ENCODE data around the gene C1QL1. TPM values are rescaled to one million over a fixed set of nuclear protein-coding genes. Genes with fewer than 3 reads are reported as not detected.

Gene C1QL1
- total RNA-seq, 2 donors from 2014 or later, result 1.6 to 3.6 TPM

GRCh38 chr17:44978807-44979206 is 10.7 kb upstream of the C1QL1 start:
- Histone ChIP-seq H3K36me3 (no peaks in the 10 kb centered on the region), H3K27ac (peak overlapping the region; percentile 68 to 76), H3K4me3 (no peak overlapping the region), H3K27me3 (no peaks in the 10 kb centered on the region), H3K9me3 (no peaks in the 10 kb centered on the region), H3K4me1 (peaks cover 0 to 49% of the 10 kb centered on the region in 2 donors)
- TF ChIP-seq, protein P1, sequence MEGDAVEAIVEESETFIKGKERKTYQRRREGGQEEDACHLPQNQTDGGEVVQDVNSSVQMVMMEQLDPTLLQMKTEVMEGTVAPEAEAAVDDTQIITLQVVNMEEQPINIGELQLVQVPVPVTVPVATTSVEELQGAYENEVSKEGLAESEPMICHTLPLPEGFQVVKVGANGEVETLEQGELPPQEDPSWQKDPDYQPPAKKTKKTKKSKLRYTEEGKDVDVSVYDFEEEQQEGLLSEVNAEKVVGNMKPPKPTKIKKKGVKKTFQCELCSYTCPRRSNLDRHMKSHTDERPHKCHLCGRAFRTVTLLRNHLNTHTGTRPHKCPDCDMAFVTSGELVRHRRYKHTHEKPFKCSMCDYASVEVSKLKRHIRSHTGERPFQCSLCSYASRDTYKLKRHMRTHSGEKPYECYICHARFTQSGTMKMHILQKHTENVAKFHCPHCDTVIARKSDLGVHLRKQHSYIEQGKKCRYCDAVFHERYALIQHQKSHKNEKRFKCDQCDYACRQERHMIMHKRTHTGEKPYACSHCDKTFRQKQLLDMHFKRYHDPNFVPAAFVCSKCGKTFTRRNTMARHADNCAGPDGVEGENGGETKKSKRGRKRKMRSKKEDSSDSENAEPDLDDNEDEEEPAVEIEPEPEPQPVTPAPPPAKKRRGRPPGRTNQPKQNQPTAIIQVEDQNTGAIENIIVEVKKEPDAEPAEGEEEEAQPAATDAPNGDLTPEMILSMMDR (IDR thresholded peaks at IDR 0.05), result no peak
- no peak for DNase-seq (ENCODE audit: low spot score)

DNA sequence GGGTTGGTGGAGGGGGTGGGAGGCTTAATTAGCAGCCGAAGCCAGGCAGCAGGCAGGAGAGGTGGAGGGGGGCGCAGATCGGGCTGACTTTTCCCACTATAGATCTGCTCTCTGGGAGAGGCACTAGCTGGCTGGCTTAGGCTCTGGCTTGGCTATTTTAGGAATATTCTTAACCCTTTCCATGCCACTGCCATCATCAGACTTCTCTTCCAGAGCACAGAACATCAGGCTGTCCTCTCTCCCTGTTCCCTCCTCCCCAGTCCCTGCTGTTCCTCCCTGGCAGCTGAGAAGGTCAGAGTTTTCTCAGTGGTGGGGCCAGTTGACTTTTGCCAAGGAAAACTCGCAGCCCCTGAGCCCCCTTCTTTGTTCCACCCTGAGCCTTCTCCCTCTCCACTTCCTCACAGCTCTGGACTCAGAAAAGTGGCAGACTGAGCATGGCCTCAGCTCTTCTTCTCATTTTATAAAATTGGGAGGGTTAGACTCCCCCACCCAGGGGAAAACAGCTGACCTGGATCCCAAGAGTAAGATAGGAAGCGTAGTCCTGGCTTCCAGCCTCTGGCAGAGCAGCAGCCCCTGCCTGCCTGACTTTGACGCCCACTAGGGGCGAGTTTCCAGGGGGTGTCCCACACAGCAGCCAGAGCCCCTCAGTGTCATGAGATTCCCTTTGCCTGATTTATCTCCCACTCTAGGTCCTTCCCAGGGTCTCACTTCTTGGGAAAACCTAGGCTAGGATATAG is 9.9 kb upstream of the C1QL1 start:
- H3K4me1 ChIP-seq, result peaks cover 0 to 45% of the 10 kb centered on the region in 2 donors
- DNase-seq (ENCODE audit: low spot score), result no peak
- peak overlapping the region; percentile 68 to 76 for H3K27ac ChIP-seq
- H3K9me3 ChIP-seq, result no peaks in the 10 kb centered on the region
- no peaks in the 10 kb centered on the region for H3K36me3 ChIP-seq
- no peak overlapping the region for H3K4me3 ChIP-seq
- no peaks in the 10 kb centered on the region for H3K27me3 ChIP-seq
- TF ChIP-seq, protein P1 (IDR thresholded peaks at IDR 0.05), result no peak

GRCh38 chr17:44977065-44977464 is 9.0 kb upstream of the C1QL1 start:
- no peak for DNase-seq (ENCODE audit: low spot score)
- Histone ChIP-seq H3K9me3 (no peaks in the 10 kb centered on the region), H3K4me3 (no peak overlapping the region), H3K4me1 (peaks cover 0 to 51% of the 10 kb centered on the region in 2 donors), H3K36me3 (no peaks in the 10 kb centered on the region), H3K27me3 (no peaks in the 10 kb centered on the region), H3K27ac (peak overlapping the region; percentile 68 to 76)
- TF ChIP-seq, protein P1 (IDR thresholded peaks at IDR 0.05), result no peak

- TF ChIP-seq, protein P1 (IDR thresholded peaks at IDR 0.05), result no peak
- no peaks in the 10 kb centered on the region for H3K36me3 ChIP-seq
- no peak for DNase-seq (ENCODE audit: low spot score)
- H3K4me3 ChIP-seq, result no peak overlapping the region
- H3K9me3 ChIP-seq, result no peaks in the 10 kb centered on the region
- no peaks in the 10 kb centered on the region for H3K27me3 ChIP-seq
- H3K4me1 ChIP-seq, result peaks cover 0 to 43% of the 10 kb centered on the region in 2 donors
- H3K27ac ChIP-seq, result peak overlapping the region; percentile 18 to 76
Observed at GRCh38 chr17:44976206-44976605, 8.1 kb upstream of the C1QL1 start.

DNA sequence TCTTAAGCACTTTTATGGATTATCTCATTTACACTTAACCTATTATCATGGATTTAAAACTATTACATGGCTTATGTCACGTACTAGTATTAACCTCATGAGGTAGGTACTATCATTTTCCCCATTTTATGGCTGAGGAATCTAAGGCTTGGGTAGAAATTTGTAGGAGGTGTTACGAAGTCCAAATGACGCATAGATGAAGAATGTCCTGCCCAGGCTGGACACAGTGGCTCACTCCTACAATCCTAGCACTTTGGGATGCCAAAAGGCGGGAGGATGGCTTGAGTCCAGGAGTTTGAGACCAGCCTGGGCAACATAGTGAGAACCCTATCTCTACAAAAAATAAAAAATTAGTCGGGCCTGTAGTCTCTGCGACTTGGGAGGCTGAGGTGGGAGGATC is 4.8 kb upstream of the C1QL1 start:
- Histone ChIP-seq H3K4me1 (peaks cover 0 to 40% of the 10 kb centered on the region in 2 donors), H3K27me3 (no peaks in the 10 kb centered on the region), H3K9me3 (no peaks in the 10 kb centered on the region), H3K27ac (no peak overlapping the region), H3K36me3 (no peaks in the 10 kb centered on the region), H3K4me3 (no peak overlapping the region)
- TF ChIP-seq, protein P1 (IDR thresholded peaks at IDR 0.05), result no peak
- DNase-seq (ENCODE audit: low spot score), result no peak
